SU-DHL-6 (cell line): ENCODE results near the gene LIX1L.

ENCODE experiments used
- H2AFZ ChIP-seq: fragments of 200-600 bp; sonication (generic); 2 replicates; pipeline ENCODE4 v1.6.1; 2014; ENCODE audit warnings: low read depth, mild to moderate bottlenecking, moderate library complexity, mixed read lengths, antibody characterized with exemption, low read length; ENCODE audit not compliant: severe bottlenecking
- H3F3A ChIP-seq: fragments of 200-600 bp; shearing (Covaris generic); 2 replicates; pipeline ENCODE4 v1.6.0; 2016; ENCODE audit warnings: antibody characterized with exemption, mild to moderate bottlenecking; ENCODE audit not compliant: insufficient read depth
- H3K27ac ChIP-seq: fragments of 200-600 bp; sonication (generic); 2 replicates; pipeline ENCODE4 v1.5.1; 2016; ENCODE audit warnings: low read depth, mild to moderate bottlenecking, low read length, moderate library complexity, mixed read lengths
- H3K27me3 ChIP-seq: fragments of 200-600 bp; sonication (generic), shearing (Covaris generic); 2 replicates; pipeline ENCODE4 v1.6.0; 2014; ENCODE audit warnings: mild to moderate bottlenecking, low read length
- H3K36me3 ChIP-seq: fragments of 200-600 bp; sonication (generic); 2 replicates; pipeline ENCODE4 v1.6.1; 2014; ENCODE audit warnings: mild to moderate bottlenecking, low read length, mixed read lengths
- H3K4me2 ChIP-seq: fragments of 300-600, 200-600 bp; shearing (Covaris generic), sonication (generic); 2 replicates; pipeline ENCODE4 v1.6.0; 2014; ENCODE audit warnings: low read length, low read depth, mild to moderate bottlenecking; ENCODE audit not compliant: poor library complexity, severe bottlenecking
- H3K4me3 ChIP-seq: fragments of 200-600 bp; sonication (generic); 2 replicates; pipeline ENCODE4 v1.5.1; 2014; ENCODE audit warnings: antibody characterized with exemption, low read length, mild to moderate bottlenecking, mixed read lengths; ENCODE audit not compliant: insufficient read depth, poor library complexity, severe bottlenecking
- H3K79me2 ChIP-seq: fragments of 200-600 bp; sonication (generic); 2 replicates; pipeline ENCODE4 v1.6.1; 2014; ENCODE audit warnings: mild to moderate bottlenecking, low read length, moderate library complexity; ENCODE audit not compliant: insufficient read depth
- H3K9ac ChIP-seq: fragments of 200-600 bp; sonication (generic); 2 replicates; pipeline ENCODE4 v1.7.0; 2014; ENCODE audit warnings: mild to moderate bottlenecking, low read length
- H3K9me2 ChIP-seq: fragments of 200-600 bp; sonication (generic); replicated peaks from 2 replicates; pipeline ENCODE4 v1.6.1; 2014; ENCODE audit warnings: low read length; ENCODE audit not compliant: insufficient read depth
- H3K9me3 ChIP-seq: fragments of 200-600 bp; sonication (generic); 2 replicates; pipeline ENCODE4 v1.6.1; 2014; ENCODE audit warnings: low read length, mixed read lengths; ENCODE audit not compliant: insufficient read depth
- H4K20me1 ChIP-seq: fragments of 200-600 bp; sonication (generic); 2 replicates; pipeline ENCODE4 v1.6.1; 2014; ENCODE audit warnings: low read depth, mild to moderate bottlenecking, antibody characterized with exemption, low read length, moderate library complexity, mixed read lengths
- EZH2phosphoT487 ChIP-seq: fragments of 200-600 bp; sonication (generic), shearing (Covaris generic); conservative IDR thresholded peaks from 2 replicates; pipeline ENCODE4 v1.6.1; 2018; ENCODE audit warnings: mild to moderate bottlenecking, antibody characterized with exemption, low read length, moderate library complexity, mixed read lengths
- TF ChIP-seq, protein P1 (sequence below): fragments of 200-600 bp; sonication (generic); IDR thresholded peaks from one replicate; pipeline ENCODE4 v1.5.1; 2017; ENCODE audit warnings: antibody characterized with exemption, mild to moderate bottlenecking, low read length, moderate library complexity; ENCODE audit not compliant: insufficient read depth, poor library complexity, severe bottlenecking

The LIX1L gene

DNA sequence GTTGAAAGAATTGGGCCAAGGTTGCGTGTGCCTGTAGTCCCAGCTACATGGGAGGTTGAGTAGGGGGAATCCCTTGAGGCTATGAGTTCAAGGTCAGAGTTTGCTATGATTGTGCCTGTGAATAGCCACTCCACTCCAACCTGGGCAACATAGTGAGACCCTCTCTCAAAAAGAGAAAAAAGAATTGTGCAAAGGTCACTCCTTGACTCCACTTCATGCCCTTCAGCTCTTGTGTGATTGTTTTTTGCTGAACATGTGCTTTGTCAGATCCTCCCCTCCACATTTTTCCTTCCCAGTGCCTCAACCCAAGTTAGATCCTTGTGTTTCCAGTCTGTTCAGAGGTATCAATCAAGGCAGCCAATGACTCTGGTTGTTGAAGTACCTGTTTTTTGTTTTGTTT is 30.1 kb upstream of the LIX1L start:
- Histone ChIP-seq H3K27me3 (no peaks in the 10 kb centered on the region), H3K4me2 (no peak overlapping the region), H3K9ac (no peak overlapping the region), H3K9me2 (no peaks in the 10 kb centered on the region), H3K36me3 (no peaks in the 10 kb centered on the region), H3F3A (peaks cover 16% of the 10 kb centered on the region), H3K9me3 (no peaks in the 10 kb centered on the region), H4K20me1 (no peaks in the 10 kb centered on the region), H3K4me3 (no peak overlapping the region), H2AFZ (no peak overlapping the region), H3K79me2 (no peaks in the 10 kb centered on the region), H3K27ac (no peak overlapping the region)
- TF ChIP-seq EZH2phosphoT487: no peak
- TF ChIP-seq, protein P1, sequence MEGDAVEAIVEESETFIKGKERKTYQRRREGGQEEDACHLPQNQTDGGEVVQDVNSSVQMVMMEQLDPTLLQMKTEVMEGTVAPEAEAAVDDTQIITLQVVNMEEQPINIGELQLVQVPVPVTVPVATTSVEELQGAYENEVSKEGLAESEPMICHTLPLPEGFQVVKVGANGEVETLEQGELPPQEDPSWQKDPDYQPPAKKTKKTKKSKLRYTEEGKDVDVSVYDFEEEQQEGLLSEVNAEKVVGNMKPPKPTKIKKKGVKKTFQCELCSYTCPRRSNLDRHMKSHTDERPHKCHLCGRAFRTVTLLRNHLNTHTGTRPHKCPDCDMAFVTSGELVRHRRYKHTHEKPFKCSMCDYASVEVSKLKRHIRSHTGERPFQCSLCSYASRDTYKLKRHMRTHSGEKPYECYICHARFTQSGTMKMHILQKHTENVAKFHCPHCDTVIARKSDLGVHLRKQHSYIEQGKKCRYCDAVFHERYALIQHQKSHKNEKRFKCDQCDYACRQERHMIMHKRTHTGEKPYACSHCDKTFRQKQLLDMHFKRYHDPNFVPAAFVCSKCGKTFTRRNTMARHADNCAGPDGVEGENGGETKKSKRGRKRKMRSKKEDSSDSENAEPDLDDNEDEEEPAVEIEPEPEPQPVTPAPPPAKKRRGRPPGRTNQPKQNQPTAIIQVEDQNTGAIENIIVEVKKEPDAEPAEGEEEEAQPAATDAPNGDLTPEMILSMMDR: no peak

DNA sequence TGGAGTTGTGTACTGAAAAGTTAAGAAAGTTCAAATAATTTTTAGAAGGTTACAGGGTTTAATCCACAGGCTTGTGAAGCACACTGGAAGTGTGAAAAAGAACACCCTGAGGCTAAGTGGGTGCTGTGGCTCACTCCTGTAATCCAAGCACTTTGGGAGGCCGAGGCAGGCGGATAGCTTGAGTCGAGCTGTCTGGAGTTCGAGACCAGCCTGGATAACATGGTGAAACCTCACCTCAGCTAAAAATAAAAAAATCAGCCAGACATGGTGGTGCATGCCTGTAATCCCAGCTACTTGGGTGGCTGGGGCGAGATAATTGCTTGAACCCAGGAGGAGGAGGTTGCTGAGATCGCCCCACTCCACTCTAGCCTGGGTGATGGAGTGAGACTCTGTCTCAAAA is 28.7 kb upstream of the LIX1L start:
- Histone ChIP-seq H2AFZ (no peak overlapping the region), H3K9ac (no peak overlapping the region), H4K20me1 (no peaks in the 10 kb centered on the region), H3K4me3 (no peak overlapping the region), H3K27me3 (no peaks in the 10 kb centered on the region), H3K79me2 (no peaks in the 10 kb centered on the region), H3K9me2 (no peaks in the 10 kb centered on the region), H3K36me3 (no peaks in the 10 kb centered on the region), H3K4me2 (no peak overlapping the region), H3K27ac (no peak overlapping the region), H3F3A (peaks cover 3% of the 10 kb centered on the region; the same call in 1 of the 2 replicates), H3K9me3 (no peaks in the 10 kb centered on the region)
- TF ChIP-seq, protein P1: no peak
- TF ChIP-seq EZH2phosphoT487: no peak

DNA sequence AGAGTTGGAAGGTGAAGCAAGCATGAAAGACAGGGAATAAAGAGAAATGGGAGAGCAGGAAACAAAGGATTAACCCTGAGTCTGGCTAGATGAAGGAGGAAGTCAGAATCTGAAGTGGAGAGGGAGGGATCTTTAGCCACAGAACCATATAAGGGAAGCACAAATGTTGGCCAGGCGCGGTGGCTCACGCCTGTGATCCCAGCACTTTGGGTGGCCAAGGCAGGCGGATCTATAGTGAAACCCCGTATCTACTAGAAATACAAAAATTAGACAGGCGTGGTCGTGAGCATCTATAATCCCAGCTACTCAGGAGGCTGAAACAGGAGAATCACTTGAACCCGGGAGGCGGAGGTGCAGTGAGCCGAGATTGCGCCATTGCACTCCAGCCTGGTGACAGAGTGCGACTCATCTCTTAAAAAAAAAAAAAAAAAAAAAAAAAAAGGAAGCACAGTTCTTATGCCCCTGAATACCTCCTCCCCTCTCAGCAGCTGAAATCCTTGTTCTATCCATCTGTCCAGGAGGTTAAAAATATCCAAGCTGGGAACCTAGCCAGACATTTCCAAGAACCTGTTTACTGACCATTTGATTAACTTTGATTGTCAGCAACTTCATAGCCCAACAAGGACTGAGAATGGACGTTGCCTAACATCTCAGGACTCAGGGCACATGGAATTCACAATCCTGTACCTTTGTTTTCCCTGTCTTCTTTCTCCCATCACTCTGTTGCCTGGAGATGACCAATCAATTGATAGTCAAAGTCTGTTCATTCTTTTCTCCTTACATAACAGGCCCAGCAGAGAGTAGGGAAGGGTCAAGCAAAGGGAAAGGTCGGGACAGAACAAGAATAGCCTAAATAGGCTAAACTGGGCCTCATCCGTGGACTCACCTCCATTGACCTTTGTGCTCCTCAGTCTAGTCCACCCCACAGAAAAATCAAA is 28.0 kb upstream of the LIX1L start:
- no peaks in the 10 kb centered on the region for H3K27me3 ChIP-seq
- no peaks in the 10 kb centered on the region for H3K36me3 ChIP-seq
- no peaks in the 10 kb centered on the region for H3K9me2 ChIP-seq
- no peak overlapping the region for H3K27ac ChIP-seq
- no peaks in the 10 kb centered on the region for H4K20me1 ChIP-seq
- no peak overlapping the region for H3K4me3 ChIP-seq
- H2AFZ ChIP-seq: no peak overlapping the region
- H3K4me2 ChIP-seq: no peak overlapping the region
- H3K79me2 ChIP-seq: no peaks in the 10 kb centered on the region
- TF ChIP-seq, protein P1: no peak
- TF ChIP-seq EZH2phosphoT487: no peak
- no peaks in the 10 kb centered on the region for H3F3A ChIP-seq
- no peaks in the 10 kb centered on the region for H3K9me3 ChIP-seq
- no peak overlapping the region for H3K9ac ChIP-seq
